Activated CD8-positive, alpha-beta T cell treated with anti-CD3 and anti-CD28 coated beads for 36 hours (primary cell): Measurements from ENCODE around the gene DLL4. TPM values are rescaled to one million over a fixed set of nuclear protein-coding genes. Genes with fewer than 3 reads are reported as not detected.

Source experiments
- ATAC-seq: fragments of 200-7000 bp; cut with Tn5 transposase; one replicate; pipeline ENCODE4 v1.10.0; 2021; ENCODE audit warnings: mild to moderate bottlenecking, moderate library complexity
- CTCF ChIA-PET: fragments of 350-600 bp; sonication (Branson Sonifier 250); formaldehyde crosslinking; loops from one replicate; lab custom pipeline; 2021; ENCODE audit warnings: antibody characterized with exemption; lab: Charles Lee
- POLR2A ChIA-PET: fragments of 350-600 bp; sonication (Branson Sonifier 250); formaldehyde crosslinking; loops from one replicate; lab custom pipeline; 2021; ENCODE audit warnings: antibody characterized with exemption; lab: Charles Lee
- DNase-seq: peaks from one replicate; pipeline ENCODE4 v3.0.0-alpha.2; 2020
- H3K27ac Mint-ChIP-seq: one replicate; pipeline ENCODE4 v1.8.0; 2021; ENCODE audit warnings: mild to moderate bottlenecking, mixed read lengths
- H3K27me3 Mint-ChIP-seq: one replicate; pipeline ENCODE4 v1.8.0; 2021; ENCODE audit warnings: mixed read lengths
- H3K36me3 Mint-ChIP-seq: one replicate; pipeline ENCODE4 v1.8.0; 2021; ENCODE audit warnings: low read depth, mixed read lengths
- H3K4me1 Mint-ChIP-seq: one replicate; pipeline ENCODE4 v1.8.0; 2021; ENCODE audit warnings: low read depth, mixed read lengths
- H3K4me3 Mint-ChIP-seq: one replicate; pipeline ENCODE4 v1.8.0; 2021; ENCODE audit warnings: mild to moderate bottlenecking, moderate library complexity, mixed read lengths
- H3K9me3 Mint-ChIP-seq: one replicate; pipeline ENCODE4 v1.8.0; 2021; ENCODE audit warnings: mixed read lengths
- intact Hi-C: fragments of 100-400 bp; cut with micrococcal nuclease; formaldehyde crosslinking; loops from one replicate; pipeline ENCODE4 v1.10.0; 2022
- total RNA-seq, 2 experiments: library from RNA; stranded (reverse); gene quantifications; one replicate each; pipeline ENCODE4 v1.2.3, GENCODE V29; 2021
- TF ChIP-seq, protein P1 (sequence below): fragments of 200-600 bp; IDR thresholded peaks from one replicate; pipeline ENCODE4 v1.8.0; 2022; ENCODE audit warnings: antibody characterized with exemption, mild to moderate bottlenecking

The DLL4 gene
- total RNA-seq, 2 experiments from 2014 or later = not detected

DNA sequence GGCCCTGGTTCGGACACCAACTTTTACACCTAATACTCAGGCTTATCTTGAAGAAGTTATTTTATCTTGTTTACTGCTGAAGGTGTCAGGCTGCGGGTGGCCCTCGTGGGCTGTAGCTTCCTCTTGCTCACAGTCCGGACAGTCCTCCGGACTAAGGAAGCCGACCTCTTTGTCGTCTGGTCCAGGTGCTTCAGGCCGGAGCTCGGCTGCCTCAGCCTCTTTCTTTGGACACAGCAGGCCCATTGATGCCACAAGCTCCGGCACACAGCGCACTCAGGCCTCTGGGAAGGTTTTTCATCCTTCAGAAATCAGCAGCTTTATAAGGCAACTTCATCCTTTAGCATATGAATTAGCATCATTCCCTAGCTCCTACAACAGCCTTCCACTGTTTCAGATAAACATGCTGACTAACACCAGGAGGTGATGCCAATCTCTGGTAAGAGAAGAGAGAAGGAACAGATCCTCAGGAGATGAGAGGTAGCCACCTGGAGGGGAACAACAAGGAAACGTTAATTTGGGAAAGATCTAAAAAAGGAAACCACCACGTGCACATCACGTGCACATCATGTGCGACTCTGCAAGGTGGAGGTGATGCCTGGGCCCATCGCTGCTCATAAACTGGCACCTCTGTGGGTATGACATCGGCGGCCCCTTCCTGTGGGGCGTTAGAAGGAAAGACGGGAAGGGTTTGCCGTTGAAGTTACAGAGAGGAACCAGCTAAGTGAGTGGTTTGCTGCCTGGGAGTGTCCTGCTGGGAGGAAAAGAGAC, 19.8 kb downstream of the DLL4 start:
- no peak for DNase-seq
- CTCF ChIA-PET = interaction anchor here (1.1 to 3.0 kb wide), 5 partner anchors 10 to 45 kb away, joined by 3 to 11 read pairs (median 4); no protein-coding TSS in a partner anchor
- Mint-ChIP-seq H3K27me3 (no peaks in the 10 kb centered on the region), H3K36me3 (peaks cover 11% of the 10 kb centered on the region), H3K4me3 (no peak overlapping the region), H3K27ac (no peak overlapping the region), H3K9me3 (no peaks in the 10 kb centered on the region), H3K4me1 (peaks cover 17% of the 10 kb centered on the region)
- ATAC-seq = no peak
- intact Hi-C loops = no loop called here
- TF ChIP-seq, protein P1, sequence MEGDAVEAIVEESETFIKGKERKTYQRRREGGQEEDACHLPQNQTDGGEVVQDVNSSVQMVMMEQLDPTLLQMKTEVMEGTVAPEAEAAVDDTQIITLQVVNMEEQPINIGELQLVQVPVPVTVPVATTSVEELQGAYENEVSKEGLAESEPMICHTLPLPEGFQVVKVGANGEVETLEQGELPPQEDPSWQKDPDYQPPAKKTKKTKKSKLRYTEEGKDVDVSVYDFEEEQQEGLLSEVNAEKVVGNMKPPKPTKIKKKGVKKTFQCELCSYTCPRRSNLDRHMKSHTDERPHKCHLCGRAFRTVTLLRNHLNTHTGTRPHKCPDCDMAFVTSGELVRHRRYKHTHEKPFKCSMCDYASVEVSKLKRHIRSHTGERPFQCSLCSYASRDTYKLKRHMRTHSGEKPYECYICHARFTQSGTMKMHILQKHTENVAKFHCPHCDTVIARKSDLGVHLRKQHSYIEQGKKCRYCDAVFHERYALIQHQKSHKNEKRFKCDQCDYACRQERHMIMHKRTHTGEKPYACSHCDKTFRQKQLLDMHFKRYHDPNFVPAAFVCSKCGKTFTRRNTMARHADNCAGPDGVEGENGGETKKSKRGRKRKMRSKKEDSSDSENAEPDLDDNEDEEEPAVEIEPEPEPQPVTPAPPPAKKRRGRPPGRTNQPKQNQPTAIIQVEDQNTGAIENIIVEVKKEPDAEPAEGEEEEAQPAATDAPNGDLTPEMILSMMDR = no peak
- POLR2A ChIA-PET = interaction anchor here (0.7 to 1.3 kb wide), 3 partner anchors 27 to 41 kb away, joined by 3 read pairs; no protein-coding TSS in a partner anchor

DNA sequence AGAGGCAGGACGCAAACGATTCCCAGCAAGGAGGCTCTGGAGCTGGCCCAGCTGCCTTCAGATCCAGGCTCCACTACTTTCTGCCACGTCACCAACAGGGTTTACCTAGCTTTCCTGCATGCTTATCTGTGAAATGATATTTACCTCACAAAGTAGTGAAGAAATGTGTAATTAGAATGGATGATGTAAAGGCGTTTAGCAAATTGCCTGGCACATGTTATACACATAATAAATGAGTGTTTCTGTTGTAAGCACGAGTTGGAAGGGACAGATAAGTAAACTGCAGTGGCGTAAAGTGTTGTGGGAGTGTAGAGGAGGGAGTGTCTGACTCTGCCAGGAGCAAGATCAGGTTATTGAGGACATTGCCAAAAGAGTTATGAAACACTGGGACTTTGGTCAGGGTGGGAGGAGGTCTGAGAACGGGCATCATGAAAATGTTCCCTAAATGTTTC, 20.6 kb downstream of the DLL4 start:
- H3K4me1 Mint-ChIP-seq = peaks cover 19% of the 10 kb centered on the region
- no peaks in the 10 kb centered on the region for H3K9me3 Mint-ChIP-seq
- no peak for ATAC-seq
- no peak for DNase-seq
- intact Hi-C loops = loop anchor here (10.0 kb wide), 1 partner anchor 45 kb away; no protein-coding TSS in a partner anchor
- POLR2A ChIA-PET = no interaction called here
- TF ChIP-seq, protein P1 = no peak
- H3K36me3 Mint-ChIP-seq = peaks cover 19% of the 10 kb centered on the region
- H3K27ac Mint-ChIP-seq = no peak overlapping the region
- H3K27me3 Mint-ChIP-seq = no peaks in the 10 kb centered on the region
- H3K4me3 Mint-ChIP-seq = no peak overlapping the region
- CTCF ChIA-PET = interaction anchor here (2.0 to 7.5 kb wide), 5 partner anchors 8 to 45 kb away, joined by 4 to 73 read pairs (median 10); no protein-coding TSS in a partner anchor

DNA sequence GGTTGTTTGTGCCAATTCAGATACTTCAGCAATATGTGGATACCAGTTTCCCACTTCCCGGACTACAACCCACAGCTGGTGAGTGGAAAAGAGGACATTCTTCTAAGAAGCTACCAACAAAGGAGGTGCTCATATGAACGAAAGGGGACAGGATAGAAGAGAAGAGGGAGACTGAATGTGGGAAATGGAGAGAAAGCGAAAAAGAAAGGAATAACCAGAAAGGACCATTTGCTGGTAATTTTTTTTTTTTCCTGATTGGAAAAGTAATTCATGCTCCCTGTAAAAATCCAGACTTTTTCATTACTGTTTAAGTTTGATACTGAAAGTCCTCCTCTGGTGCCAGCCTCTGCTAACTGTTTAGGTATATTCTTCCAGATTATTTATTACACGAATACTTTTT, 22.6 kb downstream of the DLL4 start:
- peak overlapping the region; percentile 94 for H3K4me3 Mint-ChIP-seq
- intact Hi-C loops = loop anchor here (10.0 kb wide), 1 partner anchor 47 kb away; no protein-coding TSS in a partner anchor
- TF ChIP-seq, protein P1 = no peak
- CTCF ChIA-PET = interaction anchor here (0.9 to 7.5 kb wide), 7 partner anchors 10 to 94 kb away, joined by 3 to 73 read pairs (median 5); partner anchors contain the start of gene VPS18
- POLR2A ChIA-PET = interaction anchor here (0.9 to 6.1 kb wide), 6 partner anchors 10 to 248 kb away, joined by 3 to 67 read pairs (median 4); partner anchors contain the start of genes DLL4 and VPS18
- H3K9me3 Mint-ChIP-seq = no peaks in the 10 kb centered on the region
- peaks cover 34% of the 10 kb centered on the region for H3K36me3 Mint-ChIP-seq
- DNase-seq (no peak), ATAC-seq (no peak)
- H3K27me3 Mint-ChIP-seq = no peaks in the 10 kb centered on the region
- peaks cover 28% of the 10 kb centered on the region for H3K4me1 Mint-ChIP-seq
- peak overlapping the region; percentile 95 for H3K27ac Mint-ChIP-seq

DNA sequence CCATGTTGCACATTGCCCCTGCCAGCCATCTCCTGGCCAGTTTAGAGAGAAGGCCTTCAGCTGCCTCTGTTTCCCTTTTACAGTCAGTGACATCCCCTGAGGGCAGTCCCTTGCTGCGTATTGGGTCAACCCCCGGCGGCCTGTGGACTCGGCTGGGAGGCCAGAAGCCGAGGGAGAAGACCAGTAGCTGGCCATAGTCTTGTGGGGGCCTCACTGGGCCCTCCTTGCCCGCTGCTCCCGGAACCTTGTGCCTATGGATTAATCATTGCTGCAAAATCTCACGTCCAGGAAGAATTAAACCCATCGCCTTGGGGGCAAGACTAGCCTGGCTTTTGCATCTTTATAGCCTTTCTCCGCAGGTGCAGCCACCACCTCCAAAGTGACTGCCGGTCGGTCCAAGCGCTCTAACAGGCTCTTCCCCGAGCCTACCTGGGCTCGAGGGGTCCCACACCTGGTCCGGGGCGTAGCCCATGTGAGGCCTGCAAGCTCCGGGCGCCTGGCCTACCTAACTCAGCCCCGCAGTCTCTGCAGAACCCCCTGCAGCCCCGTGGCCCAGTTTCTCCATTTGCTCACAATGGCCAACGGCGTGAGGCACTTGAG, 23.3 kb downstream of the DLL4 start:
- H3K36me3 Mint-ChIP-seq = peaks cover 34% of the 10 kb centered on the region
- ChIA-PET CTCF (interaction anchor here (0.9 to 7.5 kb wide), 12 partner anchors 8 to 95 kb away, joined by 3 to 73 read pairs (median 4); partner anchors contain the start of gene VPS18), POLR2A (interaction anchor here (0.6 to 6.1 kb wide), 13 partner anchors 10 to 247 kb away, joined by 3 to 67 read pairs (median 3); partner anchors contain the start of genes DLL4, INO80 and VPS18)
- DNase-seq (no peak), ATAC-seq (peak; percentile 6)
- peak overlapping the region; percentile 95 for H3K27ac Mint-ChIP-seq
- H3K4me1 Mint-ChIP-seq = peaks cover 28% of the 10 kb centered on the region
- intact Hi-C loops = loop anchor here (10.0 kb wide), 1 partner anchor 48 kb away; no protein-coding TSS in a partner anchor
- TF ChIP-seq, protein P1 = no peak
- H3K4me3 Mint-ChIP-seq = peak overlapping the region; percentile 94
- no peaks in the 10 kb centered on the region for H3K27me3 Mint-ChIP-seq
- no peaks in the 10 kb centered on the region for H3K9me3 Mint-ChIP-seq
